SH-SY5Y (cell line): Measurements from ENCODE around the gene TBC1D8.

ENCODE experiments used
- GATA2 ChIP-seq: IDR thresholded peaks from 2 replicates; pipeline ENCODE4 v1.6.1; 2011; ENCODE audit warnings: mild to moderate bottlenecking, low read depth, low read length
- GATA3 ChIP-seq: IDR thresholded peaks from 2 replicates; pipeline ENCODE4 v1.6.1; 2011; ENCODE audit warnings: low read depth, mild to moderate bottlenecking, low read length, moderate library complexity

DNA sequence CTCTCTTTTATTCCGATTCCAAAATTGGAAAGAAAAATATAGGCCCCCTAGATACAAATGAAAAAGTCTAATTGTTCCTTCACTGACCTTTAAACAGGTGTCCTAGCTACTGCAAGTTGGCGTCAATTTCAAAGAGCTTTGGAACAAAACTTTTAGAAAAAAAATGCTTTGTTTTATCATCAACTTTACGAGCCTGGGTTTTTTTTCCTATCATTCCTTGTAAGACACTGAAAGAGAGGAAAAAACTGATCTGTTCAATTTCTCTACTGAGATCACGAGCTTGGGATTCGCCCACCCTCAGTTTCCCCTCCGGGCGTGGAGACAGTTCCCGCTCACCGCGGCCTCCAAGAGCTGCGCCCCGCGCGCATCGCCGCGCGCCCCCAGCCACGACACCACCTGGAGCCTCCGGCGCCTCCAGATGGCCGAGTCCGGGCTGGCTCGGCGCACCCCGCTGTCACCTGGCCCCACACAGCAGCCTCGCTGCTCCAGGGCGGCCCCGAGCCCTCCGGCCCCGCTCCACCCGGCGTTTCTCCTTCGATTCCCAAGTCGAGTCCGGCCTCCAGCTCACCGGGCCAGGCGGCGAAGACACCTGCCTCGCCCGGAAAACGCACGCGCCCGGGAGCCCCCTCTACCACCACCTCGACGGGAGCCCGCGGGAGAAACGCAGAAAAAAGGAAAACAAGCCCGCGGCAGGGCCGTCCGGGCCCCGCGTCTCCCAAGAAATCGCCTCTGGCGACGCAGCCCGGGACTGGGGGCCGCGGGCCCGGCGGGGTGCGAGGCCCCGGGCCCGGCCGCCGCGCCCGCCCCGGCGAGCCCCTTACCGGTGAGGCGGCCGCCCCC, 656 bp downstream of the TBC1D8 start:
- TF ChIP-seq GATA3 (no peak), GATA2 (no peak)
